ENCODE measurements around the gene CFAP141.
"Not testable (repeated sequence)": the region's sequence is repeated elsewhere in the genome, so short reads cannot be mapped to it uniquely, and the experiment has no call there.

Gene CFAP141

DNA sequence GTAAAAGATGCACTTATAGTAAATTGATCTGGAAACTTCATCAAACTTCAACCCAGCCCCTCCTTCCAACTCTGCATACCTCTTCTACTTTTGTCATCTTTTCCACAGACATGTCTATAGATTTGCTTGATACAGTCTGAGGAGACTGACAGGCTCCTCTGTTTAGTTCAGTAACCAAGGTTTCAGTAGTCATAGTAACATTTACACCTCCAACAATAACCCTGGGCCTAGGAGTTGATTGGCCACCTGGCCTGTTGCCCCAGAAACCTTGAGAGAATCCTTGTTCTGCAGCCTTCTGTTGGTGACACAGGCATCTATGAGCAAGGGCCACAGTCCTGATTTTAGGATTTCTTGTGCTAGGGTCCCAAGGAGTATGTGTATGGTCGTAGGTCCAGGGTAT, at the start of gene CFAP141:
Gene CFAP141 (minus strand): TSS at position 138 of the 400 bp plus-strand sequence. CDS start 26 bp downstream, at position 112.
- DNase-seq, result no peak

- DNase-seq, result no peak
These were observed 47.5 kb upstream of the CFAP141 start for GRCh38 chr1:154253671-154254070.

GRCh38 chr1:154241703-154242351, 35.7 kb upstream of the CFAP141 start:
- DNase-seq, result no peak

DNA sequence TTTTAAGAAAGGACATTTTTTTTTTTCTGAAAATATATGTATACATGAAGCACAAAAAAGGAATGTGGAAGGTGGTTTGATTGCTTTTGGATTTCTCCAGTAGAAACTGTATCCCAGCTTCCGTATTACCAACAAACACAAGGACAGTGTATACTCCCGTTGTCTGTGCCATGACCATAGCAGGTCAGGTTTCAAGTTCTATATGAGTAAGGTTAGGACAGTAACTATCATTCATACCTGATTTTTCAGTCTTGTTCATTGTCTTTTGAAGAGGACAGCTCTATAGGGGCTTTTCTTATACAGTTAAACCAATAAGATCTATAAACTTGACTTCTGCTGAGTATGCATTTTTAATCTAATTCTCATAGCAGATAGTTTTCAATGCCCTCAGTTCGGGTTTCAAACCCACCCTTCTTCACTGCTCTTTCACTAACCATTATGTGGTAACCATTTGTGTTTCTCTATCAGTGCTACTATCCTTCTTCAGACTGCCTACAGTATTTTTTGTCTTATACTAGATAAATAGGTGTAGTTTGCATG, 34.2 kb upstream of the CFAP141 start:
- no peak for DNase-seq

- DNase-seq, result no peak
These were observed 33.4 kb upstream of the CFAP141 start for GRCh38 chr1:154239491-154239890.

DNA sequence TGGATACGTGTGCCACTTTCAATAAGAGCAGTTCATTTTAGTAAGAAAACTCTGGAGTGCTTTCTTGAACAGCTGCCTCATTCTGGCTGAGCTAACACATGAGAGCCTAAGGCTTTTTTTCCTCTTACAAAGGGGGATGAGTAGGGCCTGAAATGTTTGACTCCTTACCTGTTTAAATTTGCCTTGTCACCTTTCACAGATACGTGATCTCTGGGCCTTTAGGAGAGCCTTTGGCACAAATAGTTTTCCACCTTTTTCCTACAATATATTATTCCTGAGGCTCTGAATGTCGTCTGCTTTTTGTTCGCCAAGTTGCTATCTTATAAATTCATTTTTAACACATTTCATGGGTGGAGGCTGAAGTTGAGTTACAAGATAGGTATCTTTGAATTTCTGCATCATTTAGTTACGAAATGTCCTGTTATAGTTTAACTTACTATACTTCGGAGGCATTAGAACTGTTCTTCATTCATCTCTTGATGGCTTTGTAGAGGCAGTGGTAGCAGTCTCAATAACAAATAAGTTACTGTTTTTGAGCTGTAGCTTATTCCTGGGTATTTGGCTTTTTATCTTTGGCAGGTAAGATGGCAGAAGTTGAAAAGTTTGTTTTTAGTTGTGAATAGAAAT, 31.9 kb upstream of the CFAP141 start:
- no peak for DNase-seq

- DNase-seq, result no peak
These were observed 31.3 kb upstream of the CFAP141 start for GRCh38 chr1:154237435-154237834.

GRCh38 chr1:154236855-154237254, 30.7 kb upstream of the CFAP141 start:
- DNase-seq, result no peak

DNA sequence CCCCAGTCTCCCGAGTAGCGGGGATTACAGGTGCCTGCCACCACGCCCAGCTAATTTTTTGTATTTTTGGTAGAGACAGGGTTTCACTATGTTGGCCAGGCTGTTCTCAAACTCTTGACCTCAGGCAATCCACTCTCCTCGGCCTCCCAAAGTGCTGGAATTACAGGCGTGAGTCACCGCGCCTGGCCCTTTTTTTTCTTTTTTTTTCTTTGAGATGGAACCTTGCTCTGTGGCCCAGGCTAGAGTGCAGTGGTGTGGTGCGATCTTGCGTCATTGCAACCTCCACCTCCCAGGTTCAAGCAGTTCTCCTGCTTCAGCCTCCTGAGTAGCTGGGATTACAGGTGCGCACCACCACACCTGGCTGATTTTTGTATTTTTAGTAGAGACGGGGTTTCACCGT, 27.0 kb upstream of the CFAP141 start:
- DNase-seq, result not testable (repeated sequence)

DNA sequence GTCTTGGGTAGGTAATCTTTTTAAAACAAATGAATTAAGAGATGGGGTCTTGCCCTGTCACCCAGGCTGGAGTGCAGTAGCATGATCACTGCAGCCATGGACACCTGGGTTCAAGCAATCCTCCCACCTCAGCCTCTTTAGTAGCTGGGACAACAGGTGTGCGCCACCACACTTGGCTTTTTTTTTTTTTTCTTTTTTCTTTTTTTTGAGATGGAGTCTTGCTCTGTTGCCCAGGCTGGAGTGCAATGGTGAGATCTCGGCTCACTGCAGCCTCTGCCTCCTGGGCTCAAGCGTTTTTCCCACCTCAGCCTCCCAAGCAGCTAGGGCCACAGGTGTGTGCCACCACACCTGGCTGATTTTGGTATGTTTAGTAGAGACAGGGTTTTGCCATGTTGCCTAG, 25.0 kb upstream of the CFAP141 start:
- DNase-seq, result not testable (repeated sequence)

GRCh38 chr1:154225370-154225769, 19.2 kb upstream of the CFAP141 start:
- DNase-seq, result no peak

- no peak for DNase-seq
These were observed 17.5 kb upstream of the CFAP141 start for GRCh38 chr1:154223621-154224020.

- DNase-seq, result no peak
These were observed 16.8 kb upstream of the CFAP141 start for GRCh38 chr1:154222918-154223317.

DNA sequence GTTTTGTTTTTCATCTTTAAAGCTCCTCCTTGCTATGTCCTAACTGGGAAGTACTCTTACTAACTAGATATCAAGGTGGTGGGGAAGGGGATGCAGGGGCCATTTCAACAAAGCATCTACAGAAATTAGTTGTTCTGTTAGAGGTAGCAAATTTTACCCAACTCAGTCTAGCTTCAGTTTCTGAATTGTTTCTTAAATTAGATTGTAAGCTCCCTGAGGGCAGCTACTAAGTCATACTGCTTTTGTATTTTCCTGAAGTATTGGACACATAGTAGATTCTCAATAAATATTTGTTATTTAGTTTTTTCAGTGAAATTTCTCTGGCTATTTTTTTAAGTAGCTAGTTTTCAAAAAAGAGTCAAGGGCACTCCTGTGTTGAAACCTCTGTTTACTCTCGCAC, 16.4 kb upstream of the CFAP141 start:
- no peak for DNase-seq

GRCh38 chr1:154221278-154222001, 15.3 kb upstream of the CFAP141 start:
- DNase-seq, result peak; percentile 76

DNA sequence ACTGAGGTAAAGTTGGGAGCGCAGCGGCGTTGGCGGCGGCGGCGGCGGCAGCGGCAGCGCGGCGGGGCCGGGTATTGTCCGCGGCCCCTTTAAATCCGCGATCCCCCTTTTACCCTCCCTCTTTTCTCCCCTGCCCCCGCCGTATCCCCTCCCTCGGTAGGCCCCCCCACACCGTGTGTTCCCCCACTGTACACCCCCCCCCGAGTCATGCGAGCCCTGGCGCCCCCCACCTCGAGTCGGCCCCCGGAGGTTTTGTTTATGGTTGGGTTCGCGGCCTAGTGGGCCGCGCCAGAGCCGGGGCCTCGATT, 14.8 kb upstream of the CFAP141 start:
- DNase-seq, result no peak

DNA sequence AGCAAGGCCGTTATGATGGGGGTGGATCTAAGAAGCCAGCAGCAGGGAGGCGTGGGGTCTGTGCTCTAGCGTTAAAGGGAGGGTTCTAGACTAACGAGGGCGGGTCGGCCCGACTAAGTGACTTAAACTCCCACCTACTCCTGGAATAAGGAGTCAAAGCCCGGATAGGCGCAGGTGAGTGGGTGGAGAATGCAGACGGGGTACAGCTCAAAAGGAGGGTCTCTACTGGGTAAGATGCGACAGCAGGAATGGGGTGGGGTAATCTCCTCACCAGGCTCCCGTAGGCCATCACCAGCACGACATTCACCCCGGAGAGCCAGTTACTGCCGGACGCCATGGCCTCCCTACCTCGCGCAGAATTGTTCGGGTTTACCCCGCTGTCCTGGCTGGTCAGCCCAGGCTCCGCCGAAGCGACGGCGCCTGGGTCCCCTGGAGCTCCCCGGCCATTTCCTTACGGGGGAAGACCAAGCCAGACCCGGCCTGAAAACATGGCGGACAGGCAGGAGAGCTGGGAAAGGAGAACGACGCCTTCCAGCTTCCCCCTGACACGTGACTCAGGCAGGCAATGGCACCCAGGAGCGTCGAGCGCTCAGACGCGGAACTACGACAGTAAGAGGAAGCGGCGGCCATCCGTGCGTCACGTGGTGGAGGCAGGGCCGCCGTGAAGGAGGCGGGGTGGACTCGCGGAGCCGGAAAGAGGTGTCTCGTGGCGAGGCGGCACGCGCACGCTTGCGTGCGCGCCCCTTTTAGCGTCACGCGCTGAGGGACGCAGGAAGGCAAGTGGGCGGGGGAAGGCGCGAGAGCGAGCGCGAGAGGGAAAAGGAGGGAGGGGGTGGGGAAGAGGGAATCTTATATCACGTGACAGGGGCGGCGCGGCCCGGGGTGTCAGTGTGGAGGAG, 14.2 kb upstream of the CFAP141 start, which contains the start of gene UBAP2L:
Gene UBAP2L (plus strand): TSS at position 885 of the 899 bp plus-strand sequence. CDS start 4,169 bp downstream, outside the sequence.
- peak; percentile 98 for DNase-seq

DNA sequence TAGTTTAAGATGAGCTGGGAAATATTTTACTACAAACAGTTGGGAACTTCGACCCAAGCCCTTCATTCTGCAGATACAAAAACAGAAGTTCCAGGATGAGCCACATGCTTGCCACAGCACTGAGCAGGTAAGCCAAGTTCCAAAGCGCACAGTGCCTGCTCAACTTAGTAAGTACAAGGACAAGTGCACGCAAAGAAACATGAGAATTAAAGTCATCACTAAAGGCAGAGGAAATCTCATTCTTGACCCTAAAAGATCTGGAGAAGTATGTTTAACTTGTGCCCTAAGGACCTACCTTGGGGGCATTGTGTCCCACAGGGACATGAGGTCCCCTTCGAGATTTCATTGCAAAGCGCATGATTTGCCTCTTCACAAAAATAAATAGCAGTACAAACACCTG, 13.4 kb upstream of the CFAP141 start:
- DNase-seq, result no peak

GRCh38 chr1:154218545-154218944, 12.4 kb upstream of the CFAP141 start:
- no peak for DNase-seq

DNA sequence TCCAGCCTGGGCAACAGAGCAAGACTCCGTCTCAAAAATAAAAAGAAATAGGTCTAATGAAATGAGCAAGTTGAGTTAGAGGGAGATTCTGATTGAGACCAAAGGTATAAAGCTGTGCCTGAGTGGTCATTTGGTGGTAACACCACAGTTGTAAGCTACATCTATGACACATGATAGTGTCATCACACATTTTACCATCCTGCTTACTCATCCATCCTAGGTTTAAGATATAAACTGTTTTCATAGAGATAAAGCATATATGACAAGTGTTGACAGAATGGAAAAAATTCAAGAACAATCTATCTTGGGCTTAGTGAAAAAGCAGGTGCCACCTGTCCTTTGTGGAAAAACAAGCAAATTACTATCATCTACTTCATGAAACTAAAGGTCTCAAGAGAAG, 7.1 kb upstream of the CFAP141 start:
- DNase-seq, result no peak

GRCh38 chr1:154212083-154212482, 6.0 kb upstream of the CFAP141 start:
- DNase-seq, result no peak

DNA sequence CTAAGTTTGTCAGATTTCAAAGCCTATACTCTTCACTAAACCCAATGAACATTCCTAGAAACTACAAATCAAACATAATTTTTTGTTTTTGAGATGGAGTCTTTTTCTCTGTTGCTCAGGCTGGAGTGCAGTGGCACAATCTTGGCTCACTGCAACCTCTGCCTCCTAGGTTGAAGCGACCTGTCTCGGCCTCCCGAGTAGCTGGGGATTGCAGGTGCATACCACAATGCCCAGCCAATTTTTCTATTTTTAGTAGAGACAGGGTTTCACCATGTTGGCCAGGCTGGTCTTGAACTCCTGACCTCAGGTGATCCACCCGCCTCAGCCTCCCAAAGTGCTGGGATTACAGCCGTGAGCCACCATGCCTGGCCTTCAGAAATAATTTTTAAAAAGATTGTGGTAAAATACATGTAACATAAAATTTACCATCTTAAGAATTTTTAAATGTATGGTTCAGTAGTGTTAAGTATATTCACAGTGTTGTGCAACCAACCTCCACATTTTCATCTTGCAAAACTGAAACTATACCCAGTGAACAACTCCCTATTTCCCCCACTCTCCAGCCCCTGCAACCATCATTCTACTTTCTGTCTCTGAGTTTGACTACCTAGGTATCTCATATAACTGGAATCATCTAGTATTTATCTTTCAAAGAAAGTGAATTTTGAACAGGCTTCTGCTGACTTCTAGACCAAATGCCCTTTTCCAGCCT, 2.7 kb upstream of the CFAP141 start:
- DNase-seq, result no peak
